Measurements from ENCODE around the gene DAPK1.

Gene DAPK1

GRCh38 chr9:87751423-87751822 lies 253.8 kb downstream of the DAPK1 start:
- no peak for DNase-seq

GRCh38 chr9:87751868-87752267 lies 254.2 kb downstream of the DAPK1 start:
- no peak for DNase-seq

DNA sequence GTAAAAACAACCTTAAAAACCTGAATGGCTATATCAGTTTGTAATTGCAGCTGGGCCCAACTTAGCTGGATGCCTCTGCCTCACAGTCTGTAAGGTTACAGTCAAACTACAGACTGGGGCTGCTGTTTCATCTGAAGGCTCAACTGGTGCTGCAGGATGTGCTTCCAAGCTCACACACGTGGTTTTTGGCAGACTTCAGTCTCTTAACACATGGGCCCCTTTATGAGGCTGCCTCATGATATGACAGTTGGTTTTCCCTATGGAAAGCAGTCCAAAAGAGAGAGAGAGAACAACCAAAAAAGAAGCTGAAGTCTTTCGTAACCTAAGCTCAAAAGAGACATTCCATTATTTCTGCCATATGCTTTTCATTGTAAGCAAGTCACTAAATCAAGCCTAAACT lies 255.6 kb downstream of the DAPK1 start:
- DNase-seq, result no peak

Data from 8988T (cell line).